ENCODE results near the gene SLC27A2.

DNA sequence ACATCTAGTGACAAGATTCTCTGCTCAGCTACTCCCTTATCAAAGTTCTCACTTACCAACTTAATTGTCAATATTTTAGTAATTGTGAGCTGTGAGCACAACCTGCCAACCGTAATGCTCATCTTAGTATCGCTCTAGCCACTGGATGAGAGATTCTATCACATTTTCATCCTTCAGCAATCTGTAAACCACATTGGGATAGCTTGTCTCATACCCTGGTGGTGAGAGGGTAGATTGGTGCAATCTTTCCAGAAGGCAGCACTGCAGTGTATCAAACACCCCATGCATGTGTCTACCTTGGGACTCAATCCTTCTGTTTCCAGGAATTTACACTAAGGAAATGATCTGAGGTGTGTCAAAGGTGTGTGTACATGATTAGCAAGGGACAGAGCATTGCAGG, 44.1 kb upstream of the SLC27A2 start:
- TF ChIP-seq EZH2 (IDR thresholded peaks at IDR 0.05; ENCODE audit: insufficient read depth, poor library complexity, severe bottlenecking) (no peak), EZH2phosphoT487 (IDR thresholded peaks at IDR 0.05; ENCODE audit: insufficient read depth, low read depth) (no peak)
